ENCODE measurements around the gene ADSS1. TPM values are rescaled to one million over a fixed set of nuclear protein-coding genes. Genes with fewer than 3 reads are reported as not detected.

The ADSS1 gene
- total and polyA plus RNA-seq, 4 donors, result 5.3 to 20.8 (median 14.1) TPM

GRCh38 chr14:104700225-104700651, 23.8 kb upstream of the ADSS1 start:
- peaks cover 81% of the 10 kb centered on the region for H3K4me1 ChIP-seq (ENCODE audit: control insufficient read depth, insufficient read depth, low read length)
- 60% methylated on average over 11 of the region's 14 CpGs for WGBS (ENCODE audit: insufficient coverage)
- no peak overlapping the region for H3K4me3 ChIP-seq (ENCODE audit: low read depth, low read length)
- H3K9me3 ChIP-seq (ENCODE audit: control insufficient read depth, insufficient read depth, low read length), result no peaks in the 10 kb centered on the region
- no peak for DNase-seq (ENCODE audit: low read depth in 4 of 6, low spot score in 6 of 6)
- no peaks in the 10 kb centered on the region for H3K27me3 ChIP-seq (ENCODE audit: control insufficient read depth, insufficient read depth, low read length)
- peak overlapping the region; percentile 33 for H3K27ac ChIP-seq (ENCODE audit: low read depth, low read length)
- peaks cover 84% of the 10 kb centered on the region for H3K36me3 ChIP-seq (ENCODE audit: control insufficient read depth, insufficient read depth, low read length)

- H3K27ac ChIP-seq (ENCODE audit: low read depth, low read length), result no peak overlapping the region
- H3K27me3 ChIP-seq (ENCODE audit: control insufficient read depth, insufficient read depth, low read length), result no peaks in the 10 kb centered on the region
- no peaks in the 10 kb centered on the region for H3K9me3 ChIP-seq (ENCODE audit: control insufficient read depth, insufficient read depth, low read length)
- H3K4me1 ChIP-seq (ENCODE audit: control insufficient read depth, insufficient read depth, low read length), result peaks cover 76% of the 10 kb centered on the region
- H3K4me3 ChIP-seq (ENCODE audit: low read depth, low read length), result no peak overlapping the region
- 36% methylated on average over 16 of the region's 22 CpGs for WGBS (ENCODE audit: insufficient coverage)
- peaks cover 84% of the 10 kb centered on the region for H3K36me3 ChIP-seq (ENCODE audit: control insufficient read depth, insufficient read depth, low read length)
- DNase-seq (ENCODE audit: low read depth in 4 of 6, low spot score in 6 of 6), result no peak
Measured at GRCh38 chr14:104700747-104701217, 23.2 kb upstream of the ADSS1 start.

- Histone ChIP-seq H3K27ac (ENCODE audit: low read depth, low read length) (no peak overlapping the region), H3K9me3 (ENCODE audit: control insufficient read depth, insufficient read depth, low read length) (no peaks in the 10 kb centered on the region), H3K4me3 (ENCODE audit: low read depth, low read length) (no peak overlapping the region), H3K36me3 (ENCODE audit: control insufficient read depth, insufficient read depth, low read length) (peaks cover 84% of the 10 kb centered on the region), H3K4me1 (ENCODE audit: control insufficient read depth, insufficient read depth, low read length) (peaks cover 69% of the 10 kb centered on the region), H3K27me3 (ENCODE audit: control insufficient read depth, insufficient read depth, low read length) (no peaks in the 10 kb centered on the region)
- WGBS (ENCODE audit: insufficient coverage), result 65% methylated on average over 46 of the region's 46 CpGs
- DNase-seq (ENCODE audit: low read depth in 4 of 6, low spot score in 6 of 6), result no peak
Measured at GRCh38 chr14:104701383-104702076, 22.5 kb upstream of the ADSS1 start.

GRCh38 chr14:104702106-104702505, 21.9 kb upstream of the ADSS1 start:
- Histone ChIP-seq H3K4me3 (ENCODE audit: low read depth, low read length) (no peak overlapping the region), H3K27ac (ENCODE audit: low read depth, low read length) (no peak overlapping the region)

GRCh38 chr14:104702673-104703072, 21.4 kb upstream of the ADSS1 start:
- DNase-seq (ENCODE audit: low read depth in 4 of 6, low spot score in 6 of 6), result peak in 1 of 6 donors; percentile 43
- no peaks in the 10 kb centered on the region for H3K27me3 ChIP-seq (ENCODE audit: control insufficient read depth, insufficient read depth, low read length)
- peaks cover 65% of the 10 kb centered on the region for H3K4me1 ChIP-seq (ENCODE audit: control insufficient read depth, insufficient read depth, low read length)
- no peak overlapping the region for H3K4me3 ChIP-seq (ENCODE audit: low read depth, low read length)
- peaks cover 81% of the 10 kb centered on the region for H3K36me3 ChIP-seq (ENCODE audit: control insufficient read depth, insufficient read depth, low read length)
- no peaks in the 10 kb centered on the region for H3K9me3 ChIP-seq (ENCODE audit: control insufficient read depth, insufficient read depth, low read length)
- WGBS (ENCODE audit: insufficient coverage), result 53% methylated on average over 4 of the region's 4 CpGs
- no peak overlapping the region for H3K27ac ChIP-seq (ENCODE audit: low read depth, low read length)

More at GRCh38 chr14:104702106-104702505, 21.9 kb upstream of the ADSS1 start:
- Histone ChIP-seq H3K36me3 (ENCODE audit: control insufficient read depth, insufficient read depth, low read length) (peaks cover 84% of the 10 kb centered on the region), H3K27me3 (ENCODE audit: control insufficient read depth, insufficient read depth, low read length) (no peaks in the 10 kb centered on the region), H3K9me3 (ENCODE audit: control insufficient read depth, insufficient read depth, low read length) (no peaks in the 10 kb centered on the region), H3K4me1 (ENCODE audit: control insufficient read depth, insufficient read depth, low read length) (peaks cover 69% of the 10 kb centered on the region)
- WGBS (ENCODE audit: insufficient coverage), result 91% methylated on average over 12 of the region's 12 CpGs
- no peak for DNase-seq (ENCODE audit: low read depth in 4 of 6, low spot score in 6 of 6)

GRCh38 chr14:104703269-104703668, 20.8 kb upstream of the ADSS1 start:
- Histone ChIP-seq H3K4me3 (ENCODE audit: low read depth, low read length) (no peak overlapping the region), H3K9me3 (ENCODE audit: control insufficient read depth, insufficient read depth, low read length) (no peaks in the 10 kb centered on the region), H3K4me1 (ENCODE audit: control insufficient read depth, insufficient read depth, low read length) (peaks cover 62% of the 10 kb centered on the region), H3K27ac (ENCODE audit: low read depth, low read length) (no peak overlapping the region), H3K36me3 (ENCODE audit: control insufficient read depth, insufficient read depth, low read length) (peaks cover 82% of the 10 kb centered on the region), H3K27me3 (ENCODE audit: control insufficient read depth, insufficient read depth, low read length) (no peaks in the 10 kb centered on the region)
- no peak for DNase-seq (ENCODE audit: low read depth in 4 of 6, low spot score in 6 of 6)
- WGBS (ENCODE audit: insufficient coverage), result 94% methylated on average over 28 of the region's 28 CpGs

GRCh38 chr14:104704252-104704651, 19.8 kb upstream of the ADSS1 start:
- Histone ChIP-seq H3K36me3 (ENCODE audit: control insufficient read depth, insufficient read depth, low read length) (peaks cover 84% of the 10 kb centered on the region), H3K4me1 (ENCODE audit: control insufficient read depth, insufficient read depth, low read length) (peaks cover 59% of the 10 kb centered on the region), H3K4me3 (ENCODE audit: low read depth, low read length) (no peak overlapping the region), H3K27ac (ENCODE audit: low read depth, low read length) (no peak overlapping the region), H3K27me3 (ENCODE audit: control insufficient read depth, insufficient read depth, low read length) (no peaks in the 10 kb centered on the region), H3K9me3 (ENCODE audit: control insufficient read depth, insufficient read depth, low read length) (no peaks in the 10 kb centered on the region)
- WGBS (ENCODE audit: insufficient coverage), result 97% methylated on average over 21 of the region's 22 CpGs
- no peak for DNase-seq (ENCODE audit: low read depth in 4 of 6, low spot score in 6 of 6)

GRCh38 chr14:104705340-104706047, 18.5 kb upstream of the ADSS1 start:
- DNase-seq (ENCODE audit: low read depth in 4 of 6, low spot score in 6 of 6), result no peak
- Histone ChIP-seq H3K27ac (ENCODE audit: low read depth, low read length) (no peak overlapping the region), H3K4me1 (ENCODE audit: control insufficient read depth, insufficient read depth, low read length) (peaks cover 46% of the 10 kb centered on the region), H3K4me3 (ENCODE audit: low read depth, low read length) (no peak overlapping the region), H3K36me3 (ENCODE audit: control insufficient read depth, insufficient read depth, low read length) (peaks cover 85% of the 10 kb centered on the region), H3K9me3 (ENCODE audit: control insufficient read depth, insufficient read depth, low read length) (no peaks in the 10 kb centered on the region), H3K27me3 (ENCODE audit: control insufficient read depth, insufficient read depth, low read length) (no peaks in the 10 kb centered on the region)
- WGBS (ENCODE audit: insufficient coverage), result 94% methylated on average over 19 of the region's 21 CpGs

GRCh38 chr14:104706733-104707607, 17.1 kb upstream of the ADSS1 start:
- 66% methylated on average over 18 of the region's 28 CpGs for WGBS (ENCODE audit: insufficient coverage)
- Histone ChIP-seq H3K9me3 (ENCODE audit: control insufficient read depth, insufficient read depth, low read length) (no peaks in the 10 kb centered on the region), H3K27me3 (ENCODE audit: control insufficient read depth, insufficient read depth, low read length) (no peaks in the 10 kb centered on the region), H3K27ac (ENCODE audit: low read depth, low read length) (no peak overlapping the region), H3K4me3 (ENCODE audit: low read depth, low read length) (no peak overlapping the region), H3K4me1 (ENCODE audit: control insufficient read depth, insufficient read depth, low read length) (peaks cover 33% of the 10 kb centered on the region), H3K36me3 (ENCODE audit: control insufficient read depth, insufficient read depth, low read length) (peaks cover 88% of the 10 kb centered on the region)
- DNase-seq (ENCODE audit: low read depth in 4 of 6, low spot score in 6 of 6), result no peak

All from spinal cord (tissue), 10 donors.